Endodermal cell (in vitro differentiated cells): ENCODE data around the gene ULK1. TPM values are rescaled to one million over a fixed set of nuclear protein-coding genes. Genes with fewer than 3 reads are reported as not detected.
"Not testable (repeated sequence)": the region's sequence is repeated elsewhere in the genome, so short reads cannot be mapped to it uniquely, and the experiment has no call there.

Experiments
- DNase-seq: peaks from one replicate; pipeline ENCODE4 v3.0.0-alpha.2; 2017
- H3K27ac ChIP-seq: 2 replicates; pipeline ENCODE4 v1.5.1; 2013; ENCODE audit warnings: mild to moderate bottlenecking, low read depth, low read length, moderate library complexity
- H3K27me3 ChIP-seq: 2 replicates; pipeline ENCODE4 v1.6.1; 2013; ENCODE audit warnings: mild to moderate bottlenecking, low read length, moderate library complexity; ENCODE audit not compliant: insufficient read depth, control insufficient read depth, poor library complexity, severe bottlenecking
- H3K36me3 ChIP-seq: 2 replicates; pipeline ENCODE4 v1.7.0; 2013; ENCODE audit warnings: mild to moderate bottlenecking, low read length, moderate library complexity; ENCODE audit not compliant: control insufficient read depth, insufficient read depth
- H3K4me1 ChIP-seq: one replicate; pipeline ENCODE4 v1.7.0; 2013; ENCODE audit warnings: low read length; ENCODE audit not compliant: control insufficient read depth, insufficient read depth
- H3K4me3 ChIP-seq: 2 replicates; pipeline ENCODE4 v1.5.1; 2013; ENCODE audit warnings: mild to moderate bottlenecking, low read length, moderate library complexity
- H3K9ac ChIP-seq: 2 replicates; pipeline ENCODE4 v1.6.1; 2013; ENCODE audit warnings: mild to moderate bottlenecking, low read length, moderate library complexity; ENCODE audit not compliant: poor library complexity, severe bottlenecking; ENCODE audit errors: extremely low read depth
- H3K9me3 ChIP-seq: 2 replicates; pipeline ENCODE4 v1.6.1; 2013; ENCODE audit warnings: mild to moderate bottlenecking, low read length, moderate library complexity; ENCODE audit not compliant: control insufficient read depth
- H3K27ac Mint-ChIP-seq: 2 replicates; pipeline ENCODE4 v1.8.0; 2020; ENCODE audit warnings: mixed read lengths
- H3K27me3 Mint-ChIP-seq: 2 replicates; pipeline ENCODE4 v1.8.0; 2021; ENCODE audit warnings: mild to moderate bottlenecking, mixed read lengths; ENCODE audit not compliant: insufficient read depth
- H3K36me3 Mint-ChIP-seq: 2 replicates; pipeline ENCODE4 v1.8.0; 2020; ENCODE audit warnings: low read depth, mixed read lengths
- H3K4me1 Mint-ChIP-seq: 2 replicates; pipeline ENCODE4 v1.8.0; 2020; ENCODE audit warnings: mixed read lengths
- H3K4me3 Mint-ChIP-seq: 2 replicates; pipeline ENCODE4 v1.8.0; 2020; ENCODE audit warnings: mild to moderate bottlenecking, moderate library complexity, mixed read lengths
- H3K9me3 Mint-ChIP-seq: 2 replicates; pipeline ENCODE4 v1.8.0; 2020; ENCODE audit warnings: mild to moderate bottlenecking, mixed read lengths
- CTCF ChIP-seq: fragments of 200-600 bp; sonication (generic); conservative IDR thresholded peaks from 2 replicates; pipeline ENCODE4 v1.5.0; 2021; ENCODE audit warnings: antibody characterized with exemption, mild to moderate bottlenecking
- WGBS, 2 experiments: methylation state at CpG; one replicate each; pipeline versions ENCODE4 v1.1.5 to v1.1.7; 2013; ENCODE audit warnings: missing lambda C conversion rate in 2 of 2, mixed read lengths in 1 of 2; ENCODE audit not compliant: insufficient coverage in 1 of 2, insufficient read length in 1 of 2; 5-methylcytosine and 5-hydroxymethylcytosine counted together
- total RNA-seq, 2 donors: library from RNA; stranded (reverse); fragmentation: NEBNext Ultra II Directional in 1 of 2; extraction: Animal tissue kit (Norgen Biotek cat#: 25700) in 1 of 2; gene quantifications; 2 replicates in 1 of 2; 3 replicates in 1 of 2; pipeline ENCODE4 v1.2.1, GENCODE V29; 2021

The ULK1 gene
- total RNA-seq, 2 donors from 2014 or later, result 68.0 to 104 TPM

GRCh38 chr12:131946757-131947156 lies 52.3 kb downstream of the ULK1 start:
- peaks cover 13% of the 10 kb centered on the region for H3K36me3 ChIP-seq
- no peak overlapping the region for H3K4me3 Mint-ChIP-seq
- H3K9ac ChIP-seq, result no peak overlapping the region
- 94% methylated on average over 3 to 6 of the region's 6 CpGs for WGBS, 2 experiments
- peak; percentile 57 for DNase-seq
- TF ChIP-seq CTCF, result no peak
- H3K4me1 ChIP-seq, result no peaks in the 10 kb centered on the region
- no peak overlapping the region for H3K27ac Mint-ChIP-seq
- no peaks in the 10 kb centered on the region for H3K9me3 Mint-ChIP-seq
- H3K36me3 Mint-ChIP-seq, result peaks cover 30% of the 10 kb centered on the region
- peaks cover 5% of the 10 kb centered on the region for H3K4me1 Mint-ChIP-seq
- H3K27me3 Mint-ChIP-seq, result no peaks in the 10 kb centered on the region
- H3K27ac ChIP-seq, result no peak overlapping the region
- no peak overlapping the region for H3K4me3 ChIP-seq
- no peaks in the 10 kb centered on the region for H3K9me3 ChIP-seq
- H3K27me3 ChIP-seq, result no peaks in the 10 kb centered on the region

- Mint-ChIP-seq H3K9me3 (no peaks in the 10 kb centered on the region), H3K27ac (peak overlapping the region; percentile 15), H3K4me1 (peaks cover 5% of the 10 kb centered on the region), H3K27me3 (no peaks in the 10 kb centered on the region), H3K36me3 (peaks cover 24% of the 10 kb centered on the region), H3K4me3 (no peak overlapping the region)
- H3K36me3 ChIP-seq, result peaks cover 10% of the 10 kb centered on the region
- no peak overlapping the region for H3K27ac ChIP-seq
- H3K27me3 ChIP-seq, result no peaks in the 10 kb centered on the region
- no peaks in the 10 kb centered on the region for H3K9me3 ChIP-seq
- DNase-seq, result peak; percentile 66
- no peak overlapping the region for H3K9ac ChIP-seq
- no peak for TF ChIP-seq CTCF
- H3K4me1 ChIP-seq, result no peaks in the 10 kb centered on the region
- 64 to 75% methylated on average over 5 to 8 of the region's 8 CpGs for WGBS, 2 experiments
- no peak overlapping the region for H3K4me3 ChIP-seq
Observed at GRCh38 chr12:131947482-131948027, 53.1 kb downstream of the ULK1 start.

- DNase-seq, result peak; percentile 35
- peaks cover 19% of the 10 kb centered on the region for H3K36me3 Mint-ChIP-seq
- peaks cover 10% of the 10 kb centered on the region for H3K36me3 ChIP-seq
- H3K9me3 Mint-ChIP-seq, result no peaks in the 10 kb centered on the region
- H3K4me1 ChIP-seq, result no peaks in the 10 kb centered on the region
- peaks cover 5% of the 10 kb centered on the region for H3K4me1 Mint-ChIP-seq
- WGBS, 2 experiments, result 80 to 100% methylated on average over 1 of the region's 1 CpG
- H3K9me3 ChIP-seq, result no peaks in the 10 kb centered on the region
- H3K9ac ChIP-seq, result no peak overlapping the region
- H3K4me3 ChIP-seq, result no peak overlapping the region
- no peak overlapping the region for H3K27ac ChIP-seq
- no peak for TF ChIP-seq CTCF
- H3K4me3 Mint-ChIP-seq, result no peak overlapping the region
- no peaks in the 10 kb centered on the region for H3K27me3 Mint-ChIP-seq
- no peak overlapping the region for H3K27ac Mint-ChIP-seq
- H3K27me3 ChIP-seq, result no peaks in the 10 kb centered on the region
Observed at GRCh38 chr12:131948166-131948712, 53.8 kb downstream of the ULK1 start.

GRCh38 chr12:131948713-131949430 lies 54.5 kb downstream of the ULK1 start:
- H3K27ac Mint-ChIP-seq, H3K27me3 Mint-ChIP-seq, H3K9me3 Mint-ChIP-seq, H3K4me1 Mint-ChIP-seq, H3K9ac ChIP-seq, H3K36me3 ChIP-seq, H3K27me3 ChIP-seq, H3K27ac ChIP-seq, H3K9me3 ChIP-seq, H3K4me1 ChIP-seq: not testable (repeated sequence)
- peaks cover 13% of the 10 kb centered on the region for H3K36me3 Mint-ChIP-seq
- WGBS, 2 experiments, result 87 to 92% methylated on average over 16 to 23 of the region's 23 CpGs
- DNase-seq, result peak; percentile 8
- H3K4me3 ChIP-seq, result peak overlapping the region; percentile 67
- peak overlapping the region; percentile 83 for H3K4me3 Mint-ChIP-seq
